Esophagus (tissue), 2 donors: ENCODE measurements around the gene BICC1. TPM values are rescaled to one million over a fixed set of nuclear protein-coding genes. Genes with fewer than 3 reads are reported as not detected.

Experiments
- H3K27ac ChIP-seq, 2 donors: one replicate each; pipeline ENCODE4 v1.5.1; 2013; ENCODE audit warnings: low read depth in 2 of 2, mild to moderate bottlenecking in 2 of 2, inconsistent platforms in 1 of 2, low read length in 1 of 2, moderate library complexity in 1 of 2
- H3K27me3 ChIP-seq, 2 donors: one replicate each; pipeline ENCODE4 v1.6.1; 2013; ENCODE audit warnings: low read length in 2 of 2, control low read depth in 1 of 2, mild to moderate bottlenecking in 1 of 2; ENCODE audit not compliant: insufficient read depth in 2 of 2, control insufficient read depth in 1 of 2
- H3K36me3 ChIP-seq, 2 donors: one replicate each; pipeline ENCODE4 v1.6.1; 2013; ENCODE audit warnings: low read length in 1 of 2; ENCODE audit not compliant: control insufficient read depth in 2 of 2, insufficient read depth in 2 of 2
- H3K4me1 ChIP-seq, 2 donors: one replicate each; pipeline ENCODE4 v1.6.1; 2013; ENCODE audit warnings: low read length in 1 of 2; ENCODE audit not compliant: control insufficient read depth in 2 of 2, insufficient read depth in 2 of 2
- H3K4me3 ChIP-seq, 2 donors: one replicate each; pipeline ENCODE4 v1.5.1; 2013; ENCODE audit warnings: low read length in 2 of 2, mild to moderate bottlenecking in 2 of 2, low read depth in 1 of 2, moderate library complexity in 1 of 2
- H3K9me3 ChIP-seq, 2 donors: one replicate each; pipeline ENCODE4 v1.6.1; 2013; ENCODE audit warnings: mild to moderate bottlenecking in 2 of 2, low read depth in 1 of 2, low read length in 1 of 2, moderate library complexity in 1 of 2; ENCODE audit not compliant: control insufficient read depth in 2 of 2, insufficient read depth in 1 of 2
- WGBS, 2 donors: extraction: QIAGEN DNeasy Blood & Tissue Kit; methylation state at CpG; one replicate each; pipeline ENCODE4 v1.1.7; 2013; 5-methylcytosine and 5-hydroxymethylcytosine counted together
- polyA plus RNA-seq, 2 donors: library from polyadenylated mRNA; stranded (reverse); fragments of 200-250 nt; gene quantifications; one replicate each; pipeline ENCODE4 v1.2.3, GENCODE V29; 2013
- donor health status: healthy with polysubstance abuse.
- donor health status: Bipolar disorder and iron deficiency.

Gene BICC1
- polyA plus RNA-seq, 2 donors, result 0.45 to 0.49 TPM

- H3K9me3 ChIP-seq, result no peaks in the 10 kb centered on the region
- WGBS, 2 donors, result 77 to 81% methylated on average over 2 of the region's 2 CpGs
- H3K27me3 ChIP-seq, result no peaks in the 10 kb centered on the region
- H3K4me1 ChIP-seq, result no peaks in the 10 kb centered on the region
- H3K27ac ChIP-seq, result no peak overlapping the region
- H3K4me3 ChIP-seq, result no peak overlapping the region
- no peaks in the 10 kb centered on the region for H3K36me3 ChIP-seq
Observed at GRCh38 chr10:58479045-58479444, 33.6 kb upstream of the BICC1 start.

- Histone ChIP-seq H3K9me3 (no peaks in the 10 kb centered on the region), H3K27ac (no peak overlapping the region), H3K27me3 (no peaks in the 10 kb centered on the region), H3K4me3 (no peak overlapping the region), H3K36me3 (no peaks in the 10 kb centered on the region), H3K4me1 (no peaks in the 10 kb centered on the region)
- 57 to 62% methylated on average over 3 of the region's 3 CpGs for WGBS, 2 donors
Observed at GRCh38 chr10:58480321-58480720, 32.4 kb upstream of the BICC1 start.

GRCh38 chr10:58481569-58482109, 31.0 kb upstream of the BICC1 start:
- Histone ChIP-seq H3K4me3 (no peak overlapping the region), H3K27me3 (no peaks in the 10 kb centered on the region), H3K9me3 (no peaks in the 10 kb centered on the region), H3K4me1 (no peaks in the 10 kb centered on the region), H3K27ac (no peak overlapping the region), H3K36me3 (no peaks in the 10 kb centered on the region)
- WGBS, 2 donors, result 43 to 44% methylated on average over 2 of the region's 2 CpGs

- no peak overlapping the region for H3K4me3 ChIP-seq
- no peaks in the 10 kb centered on the region for H3K36me3 ChIP-seq
- no peak overlapping the region for H3K27ac ChIP-seq
- H3K27me3 ChIP-seq, result no peaks in the 10 kb centered on the region
- 85 to 89% methylated on average over 1 of the region's 1 CpG for WGBS, 2 donors
- H3K4me1 ChIP-seq, result no peaks in the 10 kb centered on the region
- no peaks in the 10 kb centered on the region for H3K9me3 ChIP-seq
Observed at GRCh38 chr10:58486821-58487220, 25.9 kb upstream of the BICC1 start.

GRCh38 chr10:58488921-58489320, 23.8 kb upstream of the BICC1 start:
- no peaks in the 10 kb centered on the region for H3K27me3 ChIP-seq
- H3K36me3 ChIP-seq, result no peaks in the 10 kb centered on the region
- WGBS, 2 donors, result 63% methylated on average over 2 of the region's 2 CpGs
- H3K4me3 ChIP-seq, result no peak overlapping the region
- no peak overlapping the region for H3K27ac ChIP-seq
- no peaks in the 10 kb centered on the region for H3K4me1 ChIP-seq
- no peaks in the 10 kb centered on the region for H3K9me3 ChIP-seq

GRCh38 chr10:58502956-58503355, 9.7 kb upstream of the BICC1 start:
- Histone ChIP-seq H3K27ac (no peak overlapping the region), H3K27me3 (no peaks in the 10 kb centered on the region), H3K4me1 (no peaks in the 10 kb centered on the region), H3K4me3 (no peak overlapping the region), H3K36me3 (no peaks in the 10 kb centered on the region), H3K9me3 (no peaks in the 10 kb centered on the region)
- WGBS, 2 donors, result 73 to 92% methylated on average over 1 of the region's 1 CpG

GRCh38 chr10:58508316-58508715, 4.4 kb upstream of the BICC1 start:
- Histone ChIP-seq H3K27ac (no peak overlapping the region), H3K9me3 (no peaks in the 10 kb centered on the region), H3K36me3 (no peaks in the 10 kb centered on the region), H3K4me3 (no peak overlapping the region), H3K4me1 (peaks cover 3 to 5% of the 10 kb centered on the region in 2 donors), H3K27me3 (peaks cover 0 to 7% of the 10 kb centered on the region in 2 donors)
- WGBS, 2 donors, result 38 to 70% methylated on average over 2 of the region's 2 CpGs

GRCh38 chr10:58511765-58512490, 744 bp upstream of the BICC1 start:
- H3K4me1 ChIP-seq, result peaks cover 7 to 9% of the 10 kb centered on the region in 2 donors
- peaks cover 0 to 11% of the 10 kb centered on the region in 2 donors for H3K27me3 ChIP-seq
- no peaks in the 10 kb centered on the region for H3K9me3 ChIP-seq
- 7 to 12% methylated on average over 26 of the region's 26 CpGs for WGBS, 2 donors
- no peak overlapping the region for H3K27ac ChIP-seq
- no peaks in the 10 kb centered on the region for H3K36me3 ChIP-seq
- peak overlapping the region; percentile 59 to 72 for H3K4me3 ChIP-seq

GRCh38 chr10:58513188-58514110, 777 bp downstream of the BICC1 start:
- Histone ChIP-seq H3K4me1 (peaks cover 7 to 9% of the 10 kb centered on the region in 2 donors), H3K27ac (peak overlapping the region; percentile 62 to 66), H3K27me3 (peaks cover 0 to 11% of the 10 kb centered on the region in 2 donors), H3K9me3 (no peaks in the 10 kb centered on the region), H3K36me3 (no peaks in the 10 kb centered on the region), H3K4me3 (peak overlapping the region; percentile 59 to 72)
- WGBS, 2 donors, result 1 to 2% methylated on average over 53 of the region's 53 CpGs
